GM19240 (cell line): ENCODE results near the gene IGSF3.

ENCODE experiments used
- DNase-seq: peaks from one replicate; pipeline ENCODE4 v3.0.0; 2011; ENCODE audit warnings: low spot score; ENCODE audit not compliant: insufficient read length

The IGSF3 gene

DNA sequence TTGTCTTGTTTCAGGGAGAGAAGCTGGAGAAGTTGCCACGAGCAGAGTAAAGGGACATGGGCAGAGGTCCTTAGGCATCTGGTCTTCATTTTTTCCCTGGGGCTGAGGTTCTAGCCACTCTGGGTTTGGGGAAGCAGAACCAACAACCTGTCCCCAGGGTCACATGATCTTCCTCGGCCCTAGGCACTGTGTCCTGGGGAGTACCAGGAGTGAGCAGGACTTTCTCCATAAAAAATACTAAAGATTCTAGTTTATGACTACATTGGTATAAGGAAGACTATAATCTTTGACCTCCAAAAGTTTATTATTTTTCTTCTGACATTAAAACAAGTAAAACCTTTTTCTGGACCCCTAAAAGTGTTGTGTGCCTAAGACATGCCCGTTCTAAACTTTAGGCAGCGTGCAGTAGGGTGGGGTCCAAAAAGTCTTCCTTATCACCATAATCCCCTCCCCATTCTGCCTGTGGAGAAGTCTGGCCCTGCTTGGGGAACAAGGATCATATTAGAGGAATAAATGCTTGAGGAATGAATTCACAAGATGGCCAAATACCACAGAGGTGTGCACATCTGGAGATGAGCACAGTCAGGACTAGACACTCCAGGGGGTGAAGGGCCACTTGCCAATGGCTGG is 19.3 kb upstream of the IGSF3 start:
- DNase-seq, result no peak

DNA sequence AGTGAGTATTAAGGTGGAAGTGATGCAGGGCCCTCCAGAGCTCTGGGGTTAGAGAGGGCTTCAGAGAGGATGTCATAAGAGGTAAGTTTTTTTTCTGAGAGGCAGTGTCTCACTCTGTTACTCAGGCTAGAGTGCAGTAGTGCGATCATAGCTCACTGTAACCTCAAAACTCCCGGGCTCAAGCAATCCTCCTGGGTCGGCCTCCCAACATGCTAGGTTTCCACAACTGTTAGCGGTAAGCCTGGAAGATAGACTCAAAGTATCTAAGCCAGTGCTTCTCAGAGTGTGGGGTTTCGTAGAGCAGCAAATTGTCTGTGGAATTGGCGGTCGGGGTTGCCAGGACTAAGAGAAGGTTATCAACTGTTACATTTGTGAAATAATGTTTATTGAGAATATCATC is 18.6 kb upstream of the IGSF3 start:
- no peak for DNase-seq

DNA sequence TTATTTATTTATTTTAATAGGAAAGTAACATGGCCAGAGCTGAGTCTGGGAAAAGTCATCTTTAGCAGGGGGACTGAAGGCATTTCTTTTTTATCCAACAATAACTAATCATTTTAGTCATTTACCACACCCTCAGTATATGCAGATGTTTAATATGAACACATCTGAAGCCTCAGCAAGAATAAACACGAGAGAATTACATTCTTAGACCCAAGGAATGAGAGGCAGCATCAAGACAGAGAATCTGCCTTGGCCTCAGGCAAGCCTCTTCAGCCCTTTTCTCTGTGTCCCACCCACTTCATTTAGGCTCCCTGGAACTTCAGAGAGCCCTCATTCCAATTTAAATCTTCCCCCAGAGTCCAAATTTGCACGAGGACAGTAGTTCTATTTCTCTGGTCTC is 17.0 kb upstream of the IGSF3 start:
- no peak for DNase-seq

DNA sequence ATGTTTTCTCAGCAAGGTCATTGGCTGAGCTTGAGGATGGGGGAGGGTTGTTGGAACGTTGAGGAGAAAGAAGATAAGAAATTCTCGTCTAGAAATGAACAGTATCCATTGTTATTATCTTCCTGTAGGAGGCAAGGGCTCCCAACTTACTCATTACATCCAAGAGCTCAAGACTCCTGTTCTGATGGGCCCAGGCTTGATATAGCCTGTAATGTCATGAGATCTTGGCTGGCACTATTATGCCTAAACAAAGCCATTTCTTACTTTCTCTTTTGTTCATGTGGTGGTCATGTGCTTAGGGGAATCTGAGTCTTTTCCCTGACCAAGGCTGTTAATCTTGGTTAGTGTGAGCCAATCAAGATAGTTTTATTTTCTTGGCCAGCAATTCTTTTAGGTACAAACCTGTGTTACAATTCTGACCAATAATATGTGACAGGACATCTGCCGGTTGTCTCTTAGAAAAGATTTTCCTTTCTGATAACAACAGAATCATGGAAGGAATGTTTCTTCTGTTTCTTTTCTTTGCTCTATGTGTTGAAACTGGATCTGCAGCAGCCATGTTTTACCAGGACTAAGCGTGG is 15.2 kb upstream of the IGSF3 start:
- no peak for DNase-seq

DNA sequence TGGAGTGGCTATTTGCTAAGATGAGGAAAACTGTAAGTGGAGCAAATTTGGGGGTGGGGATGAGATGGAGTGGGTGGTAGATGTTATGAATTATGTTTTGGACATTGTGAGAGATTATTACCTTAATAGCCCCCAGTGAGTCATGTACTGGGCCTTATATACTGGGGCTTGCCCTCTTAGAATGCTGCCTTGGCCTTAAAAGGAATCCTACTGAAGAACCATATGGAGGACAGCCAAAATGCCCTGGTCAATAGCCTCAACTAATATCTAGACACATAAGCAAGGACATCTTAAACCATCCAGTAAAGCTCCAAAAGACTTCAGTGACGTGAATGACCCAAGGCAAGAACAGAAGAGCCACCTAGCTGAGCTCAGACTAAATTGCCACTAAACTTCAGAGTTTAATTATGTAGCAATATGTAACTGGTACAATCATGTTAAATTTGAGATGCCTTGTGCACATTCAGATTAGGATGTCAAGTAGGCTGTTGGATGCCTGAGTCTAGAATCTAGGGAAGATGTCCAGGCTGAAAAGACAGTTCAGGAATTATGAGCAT is 13.9 kb upstream of the IGSF3 start:
- DNase-seq, result no peak

DNA sequence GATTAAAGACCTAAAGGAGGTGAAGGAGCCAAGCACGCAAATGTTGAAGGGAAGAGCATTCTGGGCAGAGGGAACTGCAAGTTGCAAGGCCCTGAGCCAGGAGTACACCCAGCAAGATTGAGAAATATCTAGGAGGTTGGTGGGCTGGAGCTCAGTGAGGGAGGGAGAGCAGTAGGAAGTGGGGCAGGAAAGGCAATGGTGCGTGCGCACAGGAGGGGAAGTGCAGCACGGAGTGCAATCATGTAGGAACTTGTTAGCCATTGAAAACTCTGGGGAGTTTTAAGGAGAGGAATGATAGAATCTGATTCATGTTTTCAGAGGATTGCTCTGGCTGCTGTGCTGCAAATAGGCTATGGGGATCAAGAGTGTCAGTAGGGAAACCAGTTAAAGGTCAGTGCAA is 13.2 kb upstream of the IGSF3 start:
- no peak for DNase-seq

DNA sequence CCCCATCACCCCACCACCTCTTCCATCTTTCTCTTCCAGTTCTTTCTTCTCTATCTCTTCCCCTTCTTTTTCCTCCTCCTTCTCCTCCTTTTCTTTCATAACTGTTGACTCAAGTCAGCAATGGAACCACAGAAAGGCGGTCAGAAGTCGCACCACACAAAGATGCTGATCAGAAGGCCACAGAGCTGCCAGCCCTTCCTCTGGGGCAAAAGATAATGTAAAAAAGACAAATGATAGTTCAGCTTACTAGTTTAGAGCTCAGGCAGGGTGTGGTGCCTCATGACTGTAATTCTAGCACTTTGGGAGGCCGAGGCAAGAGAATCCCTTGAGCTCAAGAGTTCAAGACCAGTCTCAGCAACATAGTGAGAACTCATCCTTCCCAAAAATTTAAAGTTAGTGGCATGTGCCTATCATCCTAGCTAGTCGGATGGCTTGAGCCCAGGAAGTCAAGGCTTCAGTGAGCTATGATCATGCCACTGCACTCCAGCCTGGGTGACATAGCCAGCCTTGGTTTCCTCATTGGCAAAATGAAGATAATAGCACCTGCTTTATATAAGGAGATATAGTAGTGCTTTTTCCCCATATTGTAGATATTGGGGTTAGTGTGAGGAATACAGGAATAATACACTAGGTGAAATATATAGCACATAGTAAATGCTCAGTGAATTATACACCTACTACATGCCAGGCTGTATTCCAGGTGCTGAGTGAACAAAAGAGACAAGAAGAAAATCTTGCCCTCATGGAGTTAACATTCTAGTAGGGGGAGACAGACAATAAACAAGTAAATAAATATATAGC is 12.5 kb upstream of the IGSF3 start:
- no peak for DNase-seq

DNA sequence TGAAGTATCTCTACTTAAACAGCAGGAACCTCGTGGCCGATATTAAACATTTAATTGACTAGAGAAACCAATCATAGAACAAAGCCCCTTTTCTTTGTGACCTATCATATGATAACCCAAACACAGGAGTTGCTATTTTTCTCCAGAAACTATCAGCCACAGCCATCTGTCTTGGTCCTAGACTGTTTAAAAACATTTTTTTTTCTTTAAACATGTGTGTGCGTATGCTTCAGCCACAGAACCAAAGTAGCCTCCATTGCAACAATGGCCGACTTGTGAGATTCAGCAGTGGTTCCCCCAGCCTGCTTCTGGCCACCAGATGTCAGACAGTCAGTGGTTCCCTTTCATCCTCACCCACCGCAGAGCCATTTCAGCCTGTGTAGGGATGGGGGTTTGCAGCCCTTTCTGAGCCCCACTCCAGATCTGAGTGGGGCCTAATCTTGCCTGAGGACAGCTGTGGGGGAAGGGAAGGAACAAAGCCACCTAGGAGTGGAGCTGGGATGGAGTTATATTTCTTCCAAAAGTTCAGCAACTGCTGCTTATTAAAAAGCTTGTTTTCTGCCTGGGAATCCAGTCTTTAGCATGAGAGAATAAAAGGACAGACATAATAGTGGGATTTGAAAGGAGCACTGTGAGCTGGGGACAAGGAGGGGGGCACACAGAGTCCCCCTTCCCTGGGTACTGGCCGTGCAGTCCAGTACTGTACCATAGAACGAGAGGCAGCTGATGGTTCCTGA is 11.7 kb upstream of the IGSF3 start:
- DNase-seq, result no peak

DNA sequence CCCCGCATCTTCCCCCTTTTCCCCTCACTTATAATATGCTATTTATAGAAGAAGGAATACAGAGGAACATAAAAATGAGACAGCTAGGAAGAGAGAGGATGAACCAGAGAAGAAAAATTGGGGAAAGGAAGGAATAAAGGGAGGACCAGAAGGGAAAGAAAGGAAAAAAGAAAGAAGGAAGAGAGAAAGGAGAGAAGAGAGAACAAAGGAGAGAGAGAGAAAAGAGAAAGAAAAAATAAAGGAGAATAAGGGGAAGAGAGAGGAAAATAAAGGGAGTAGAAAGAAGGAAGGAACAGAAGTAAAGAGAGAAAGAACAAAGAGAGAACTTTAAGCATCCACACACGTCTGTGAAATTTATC is 11.2 kb upstream of the IGSF3 start:
- DNase-seq, result no peak

DNA sequence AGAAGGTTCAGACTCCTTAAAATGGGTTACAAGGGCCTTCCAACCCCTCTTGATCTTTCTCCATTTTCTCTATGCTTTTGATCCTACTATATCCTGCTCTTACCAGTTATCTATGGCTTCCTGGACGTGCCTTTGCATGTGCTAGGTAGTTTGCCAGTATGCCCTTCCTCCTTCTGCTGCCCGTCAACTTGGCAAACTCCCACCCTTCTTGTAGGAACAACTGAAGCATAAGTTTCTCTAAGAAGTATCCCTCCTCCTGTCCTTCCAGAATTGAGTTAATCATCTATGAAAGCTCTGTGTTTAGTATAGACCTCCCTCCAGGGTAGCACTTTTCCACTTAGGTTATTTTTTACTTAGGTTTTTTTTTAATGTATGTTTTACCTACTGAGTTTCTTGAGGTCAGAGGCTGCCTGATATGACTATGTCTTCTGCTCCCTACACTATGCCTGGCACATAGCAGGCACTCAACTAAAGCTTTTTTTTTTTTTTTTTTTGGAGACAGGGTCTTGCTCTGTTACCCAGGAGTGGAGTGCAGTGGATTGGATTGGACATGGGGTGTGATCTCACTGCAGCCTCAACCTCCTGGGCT is 10.0 kb upstream of the IGSF3 start:
- DNase-seq, result no peak

DNA sequence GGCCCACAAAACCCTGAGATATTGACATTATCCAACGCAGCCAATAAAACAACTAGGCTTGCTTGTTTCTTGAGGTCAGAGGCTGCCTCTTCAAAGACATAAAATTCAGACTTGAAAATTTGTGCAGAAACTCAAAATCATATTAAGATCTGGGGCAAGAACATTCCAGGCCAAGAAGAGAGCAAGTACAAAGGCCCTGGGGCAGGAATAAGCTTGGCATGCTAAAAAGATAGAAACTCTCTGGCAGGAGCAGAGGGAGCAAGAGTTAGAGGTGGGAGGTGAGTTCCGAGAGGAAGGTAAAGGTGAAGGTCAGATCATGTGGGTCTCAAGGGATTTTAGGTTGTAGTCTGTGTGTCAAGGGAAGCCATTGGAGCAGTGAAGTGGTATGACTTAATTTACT is 8.8 kb upstream of the IGSF3 start:
- no peak for DNase-seq

DNA sequence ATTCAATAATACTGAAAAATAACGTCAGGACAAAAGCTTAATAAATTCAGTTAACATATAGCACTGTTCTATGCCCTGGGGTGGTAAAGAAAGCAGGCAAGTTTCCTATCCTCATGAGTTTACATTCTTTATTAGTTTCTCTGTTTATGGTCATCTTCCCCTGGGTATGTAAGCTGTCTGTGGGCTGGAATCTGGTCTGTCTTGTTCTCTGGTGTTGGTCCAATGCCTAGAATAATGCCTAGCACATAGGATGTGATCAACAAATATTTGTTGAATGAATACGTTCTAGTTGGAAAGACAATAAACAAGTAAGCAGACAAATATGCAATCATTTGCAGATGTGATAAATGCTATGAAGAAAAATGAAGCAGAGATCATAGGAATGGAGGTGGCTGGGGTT is 7.2 kb upstream of the IGSF3 start:
- DNase-seq, result no peak

DNA sequence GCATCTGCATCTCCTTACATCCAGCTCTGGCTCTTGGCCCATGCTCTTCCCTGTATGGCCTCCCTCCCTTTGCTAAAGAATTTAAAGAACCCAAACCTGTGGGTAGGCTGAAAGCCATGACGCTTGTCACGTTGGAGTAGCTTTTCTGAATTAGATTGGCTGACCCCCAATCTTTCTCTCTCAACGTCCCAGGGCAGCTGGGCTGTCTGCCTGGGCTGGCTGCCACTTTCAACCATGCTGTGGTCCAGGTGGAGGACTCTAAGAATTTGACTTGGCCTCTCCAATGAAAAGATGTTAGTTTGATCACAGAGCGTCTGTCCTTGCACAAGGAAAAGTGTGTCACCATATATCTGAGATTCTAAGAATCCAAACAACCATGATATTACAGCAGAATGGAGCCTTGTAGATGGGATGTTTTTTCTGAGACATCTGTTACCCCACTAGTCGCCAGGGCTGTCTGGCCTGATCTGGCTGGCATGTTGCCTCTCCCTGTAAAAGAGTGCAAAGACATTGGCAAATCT is 6.5 kb upstream of the IGSF3 start:
- DNase-seq, result no peak

DNA sequence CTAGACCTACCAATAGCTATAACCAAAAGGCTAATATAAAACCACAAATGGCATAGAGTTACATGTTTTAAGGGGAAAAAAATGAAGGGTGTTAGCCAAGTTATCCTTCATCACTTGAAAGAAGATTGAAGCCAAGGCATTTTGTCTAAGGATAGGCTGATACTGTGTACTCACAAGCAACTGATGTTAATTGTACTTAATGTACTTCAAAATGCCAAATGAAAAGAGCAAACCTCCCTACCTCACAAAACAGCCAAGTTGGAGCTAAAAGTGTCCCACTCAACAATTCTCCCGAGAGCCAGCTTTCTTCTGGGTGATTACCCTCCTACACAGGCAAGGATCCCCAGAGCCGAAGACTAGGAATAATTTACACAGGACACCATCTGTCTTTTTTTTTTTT is 4.4 kb upstream of the IGSF3 start:
- no peak for DNase-seq

DNA sequence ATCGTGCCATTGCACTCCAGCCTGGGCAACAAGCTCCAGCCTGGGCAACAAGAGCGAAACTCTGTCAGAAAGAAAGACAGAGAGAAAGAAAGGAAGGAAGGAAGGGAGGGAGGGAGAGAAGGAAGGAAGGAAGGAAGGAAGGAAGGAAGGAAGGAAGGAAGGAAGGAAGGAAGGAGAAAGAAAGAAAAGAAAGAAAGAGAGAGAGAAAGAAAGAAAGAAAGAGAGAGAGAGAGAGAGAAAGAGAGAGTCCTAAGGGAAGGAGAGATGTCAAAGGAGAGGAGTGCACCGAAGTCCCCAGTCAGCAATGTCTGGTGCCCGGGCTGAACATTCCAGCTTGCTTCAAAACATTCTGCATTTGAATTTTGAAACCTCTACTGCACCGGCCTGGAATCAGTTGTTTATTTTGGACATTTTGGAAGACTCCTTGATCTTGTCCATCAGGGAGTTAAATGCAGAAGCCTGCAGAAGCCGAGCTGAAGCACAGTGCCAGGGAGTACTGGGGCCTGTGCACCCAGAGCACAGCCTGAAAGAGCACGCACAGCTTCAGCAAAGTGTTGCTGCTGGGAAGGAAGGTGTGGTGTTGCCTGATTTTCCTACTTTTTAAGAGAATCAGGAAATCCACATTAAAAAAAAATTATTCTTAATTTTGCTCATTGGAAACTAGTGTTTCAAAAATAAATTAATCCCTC is 3.7 kb upstream of the IGSF3 start:
- DNase-seq, result no peak

DNA sequence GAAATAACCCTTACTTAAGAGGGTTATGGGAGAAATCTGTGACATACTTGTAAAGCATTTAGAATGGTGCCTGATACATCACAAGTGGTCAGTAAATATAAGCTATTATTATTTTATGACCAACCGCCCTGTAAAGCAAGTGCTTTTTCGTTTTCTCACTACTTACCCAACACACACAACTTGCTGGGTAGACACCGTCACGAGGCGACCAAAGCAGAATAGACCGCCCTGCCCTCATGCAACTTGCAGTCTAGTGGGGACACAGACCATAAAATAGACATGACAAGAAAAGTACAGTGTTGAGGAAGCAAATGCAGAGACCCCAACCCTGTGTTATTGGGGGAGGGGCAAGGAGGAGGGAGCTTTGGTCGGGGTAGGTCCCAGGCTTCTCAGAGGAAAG is 744 bp upstream of the IGSF3 start:
- no peak for DNase-seq

DNA sequence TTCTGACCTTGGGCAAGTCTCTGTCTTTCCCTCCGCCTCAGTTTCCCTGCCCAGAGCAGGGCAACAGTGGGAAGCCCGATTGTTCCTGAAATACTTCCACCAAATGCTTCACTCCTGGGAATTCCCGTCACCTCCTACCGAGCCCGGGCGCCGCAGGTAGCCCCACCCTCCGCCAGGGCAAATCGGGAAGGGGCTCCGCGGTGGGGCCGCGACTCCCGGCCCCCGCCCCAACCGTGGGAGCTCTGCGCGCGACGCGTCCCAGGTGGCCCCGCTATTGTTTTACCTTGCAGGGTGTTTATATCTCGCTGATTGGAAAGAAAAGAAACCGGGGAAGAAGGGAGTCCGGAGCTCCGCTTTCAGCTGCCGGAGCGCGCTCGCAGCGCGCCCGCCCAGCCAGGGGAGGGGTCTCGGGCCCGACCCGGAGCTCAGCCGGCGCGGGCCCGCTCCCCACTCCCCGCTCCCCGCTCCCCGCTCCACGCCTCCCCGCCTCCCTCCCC is 407 bp downstream of the IGSF3 start:
- DNase-seq, result no peak

DNA sequence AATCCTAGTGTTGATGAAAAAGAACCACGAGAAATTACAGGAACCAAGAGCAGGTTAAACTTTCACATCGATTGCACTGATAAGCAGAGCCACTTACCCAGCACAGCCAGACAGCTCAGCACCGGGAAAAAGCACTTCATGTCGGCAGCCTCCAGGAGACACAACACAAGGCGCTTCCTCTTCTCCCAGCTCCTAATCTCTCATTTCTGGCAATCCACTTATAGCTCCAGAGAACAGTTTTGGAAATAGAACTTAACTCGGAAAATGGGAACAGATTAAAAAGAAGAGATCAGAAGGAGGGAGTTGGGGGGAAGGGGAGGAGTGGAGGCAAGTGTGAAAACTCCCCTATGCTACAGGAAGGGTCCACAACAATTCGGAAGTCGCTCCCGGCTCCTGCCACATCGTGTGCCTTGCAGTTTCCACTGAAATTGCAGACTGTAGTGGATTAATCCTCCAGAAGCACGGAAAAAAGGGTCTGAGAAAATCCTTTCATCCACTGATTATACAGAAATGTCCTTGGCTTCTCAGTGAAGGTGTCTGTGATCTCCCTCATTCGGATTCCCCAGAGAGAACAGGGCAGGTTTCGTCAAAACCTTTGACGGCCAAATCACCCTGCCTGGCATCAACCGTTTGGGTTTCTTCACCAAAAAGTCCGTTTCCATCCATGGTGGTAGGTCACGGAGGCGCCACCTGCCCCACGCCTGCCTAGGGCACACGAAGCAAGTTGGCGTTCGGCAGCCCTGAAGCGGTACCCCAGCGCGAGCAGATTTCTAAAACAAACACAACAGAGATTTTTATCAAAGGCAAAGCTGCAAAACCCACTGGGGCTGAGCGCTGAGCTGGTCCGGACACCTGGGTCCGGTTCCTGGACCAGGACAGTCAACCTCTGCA is 1.1 kb downstream of the IGSF3 start:
- no peak for DNase-seq

DNA sequence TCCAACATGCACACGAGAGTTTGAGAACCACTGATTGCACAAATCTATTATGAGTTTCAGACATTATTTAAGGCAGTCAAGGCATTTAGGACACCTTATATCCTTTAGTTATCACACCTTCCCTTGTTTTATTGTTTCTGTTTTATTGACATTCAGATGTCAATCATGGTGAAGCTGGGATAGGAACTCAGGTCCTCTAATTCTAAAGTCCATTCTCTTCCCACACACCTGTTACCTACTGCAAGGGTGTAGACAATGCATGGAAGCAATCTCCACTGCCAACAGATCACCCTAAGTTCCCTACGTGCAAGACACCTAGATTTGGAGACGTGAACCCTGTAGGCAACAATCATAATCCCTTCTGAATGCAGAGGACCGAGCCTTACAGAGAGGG is 2.6 kb downstream of the IGSF3 start:
- DNase-seq, result no peak
